Brain microvascular endothelial cell (primary cell): ENCODE data around the gene RAP1GAP.

Experiments used
- DNase-seq: peaks from one replicate; pipeline ENCODE4 v3.0.0-alpha.2; 2020
- H3K27ac ChIP-seq: fragments of 250-450 bp; sonication (Bioruptor Pico); 2 replicates; pipeline ENCODE4 v1.5.1; 2020; ENCODE audit warnings: mild to moderate bottlenecking, moderate library complexity
- H3K27me3 ChIP-seq: fragments of 250-450 bp; sonication (Bioruptor Pico); replicated peaks from 2 replicates; pipeline ENCODE4 v1.5.1; 2020; ENCODE audit warnings: mild to moderate bottlenecking
- H3K36me3 ChIP-seq: fragments of 250-450 bp; sonication (Bioruptor Pico); replicated peaks from 2 replicates; pipeline ENCODE4 v1.5.1; 2020; ENCODE audit warnings: mild to moderate bottlenecking
- H3K4me3 ChIP-seq: 2 replicates; pipeline ENCODE4 v1.5.1; 2011; ENCODE audit warnings: low read depth, mild to moderate bottlenecking, control low read depth, low read length, moderate library complexity
- in situ Hi-C: cut with HindIII; loops from 2 replicates; pipeline ENCODE4 v1.10.0; 2017; ENCODE audit warnings: low sequenced_read_pairs, low pct_ligation_motif_present
- TF ChIP-seq, protein P1 (sequence below): IDR thresholded peaks from 2 replicates; pipeline ENCODE4 v1.5.1; 2011; ENCODE audit warnings: low read depth, mild to moderate bottlenecking, moderate library complexity, low read length, control low read depth, inconsistent platforms; ENCODE audit errors: missing control alignments

Gene RAP1GAP

DNA sequence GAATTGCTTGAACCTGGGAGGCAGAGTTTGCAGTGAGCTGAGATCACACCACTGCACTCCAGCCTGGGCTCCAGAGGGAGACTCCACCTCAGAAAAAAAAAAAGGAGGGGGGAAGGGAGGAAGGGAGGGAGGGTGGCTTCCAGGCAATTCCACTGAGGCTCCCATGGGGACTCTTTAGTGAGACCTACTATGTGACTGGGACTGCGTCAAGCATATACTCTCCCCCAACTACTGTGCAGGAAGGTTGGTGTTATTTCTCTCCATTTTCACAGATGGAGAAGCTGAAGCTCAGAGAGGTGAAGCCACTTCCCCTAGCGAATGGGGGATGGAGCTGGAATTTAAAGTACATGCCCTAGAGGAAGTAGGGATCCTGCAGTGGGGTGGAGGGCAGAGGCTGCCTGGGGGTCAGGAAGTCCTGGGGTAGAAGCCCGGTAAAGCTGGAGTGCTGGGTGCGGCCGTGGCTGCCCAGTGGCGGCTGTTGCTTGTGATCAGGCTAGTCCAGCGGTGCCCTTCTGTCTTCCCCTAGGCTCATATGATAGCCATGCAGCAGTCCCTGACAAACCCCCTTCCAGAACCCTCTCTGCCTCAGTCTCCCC, 40.3 kb downstream of the RAP1GAP start:
- Histone ChIP-seq H3K36me3 (no peaks in the 10 kb centered on the region), H3K4me3 (no peak overlapping the region), H3K27ac (no peak overlapping the region), H3K27me3 (peaks cover 9% of the 10 kb centered on the region)
- in situ Hi-C loops, result no loop called here
- TF ChIP-seq, protein P1, sequence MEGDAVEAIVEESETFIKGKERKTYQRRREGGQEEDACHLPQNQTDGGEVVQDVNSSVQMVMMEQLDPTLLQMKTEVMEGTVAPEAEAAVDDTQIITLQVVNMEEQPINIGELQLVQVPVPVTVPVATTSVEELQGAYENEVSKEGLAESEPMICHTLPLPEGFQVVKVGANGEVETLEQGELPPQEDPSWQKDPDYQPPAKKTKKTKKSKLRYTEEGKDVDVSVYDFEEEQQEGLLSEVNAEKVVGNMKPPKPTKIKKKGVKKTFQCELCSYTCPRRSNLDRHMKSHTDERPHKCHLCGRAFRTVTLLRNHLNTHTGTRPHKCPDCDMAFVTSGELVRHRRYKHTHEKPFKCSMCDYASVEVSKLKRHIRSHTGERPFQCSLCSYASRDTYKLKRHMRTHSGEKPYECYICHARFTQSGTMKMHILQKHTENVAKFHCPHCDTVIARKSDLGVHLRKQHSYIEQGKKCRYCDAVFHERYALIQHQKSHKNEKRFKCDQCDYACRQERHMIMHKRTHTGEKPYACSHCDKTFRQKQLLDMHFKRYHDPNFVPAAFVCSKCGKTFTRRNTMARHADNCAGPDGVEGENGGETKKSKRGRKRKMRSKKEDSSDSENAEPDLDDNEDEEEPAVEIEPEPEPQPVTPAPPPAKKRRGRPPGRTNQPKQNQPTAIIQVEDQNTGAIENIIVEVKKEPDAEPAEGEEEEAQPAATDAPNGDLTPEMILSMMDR, result no peak
- DNase-seq, result no peak

DNA sequence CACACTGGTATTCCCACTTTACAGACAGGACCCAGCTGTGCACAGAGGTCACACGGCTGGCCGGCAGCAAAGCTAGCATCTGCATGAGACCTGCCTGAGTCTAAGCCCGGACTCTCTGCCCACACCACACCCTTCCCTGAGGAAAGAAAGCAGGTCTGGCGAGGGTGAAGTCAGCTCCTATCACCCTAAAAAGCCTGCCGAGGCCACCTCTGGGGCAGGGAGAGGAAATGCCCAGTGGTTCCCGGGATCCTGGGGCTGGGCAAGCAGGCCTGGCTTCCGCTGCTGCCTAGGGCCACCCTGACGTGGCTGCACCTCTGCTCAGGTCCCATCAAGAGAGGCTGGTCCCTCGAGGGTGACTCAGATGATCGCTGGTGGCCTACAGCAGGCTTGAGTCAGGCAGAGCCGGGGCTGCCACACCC, 42.2 kb downstream of the RAP1GAP start:
- in situ Hi-C loops, result no loop called here
- Histone ChIP-seq H3K27me3 (peaks cover 12% of the 10 kb centered on the region), H3K36me3 (no peaks in the 10 kb centered on the region), H3K4me3 (no peak overlapping the region), H3K27ac (no peak overlapping the region)
- DNase-seq, result no peak
- TF ChIP-seq, protein P1, result no peak

DNA sequence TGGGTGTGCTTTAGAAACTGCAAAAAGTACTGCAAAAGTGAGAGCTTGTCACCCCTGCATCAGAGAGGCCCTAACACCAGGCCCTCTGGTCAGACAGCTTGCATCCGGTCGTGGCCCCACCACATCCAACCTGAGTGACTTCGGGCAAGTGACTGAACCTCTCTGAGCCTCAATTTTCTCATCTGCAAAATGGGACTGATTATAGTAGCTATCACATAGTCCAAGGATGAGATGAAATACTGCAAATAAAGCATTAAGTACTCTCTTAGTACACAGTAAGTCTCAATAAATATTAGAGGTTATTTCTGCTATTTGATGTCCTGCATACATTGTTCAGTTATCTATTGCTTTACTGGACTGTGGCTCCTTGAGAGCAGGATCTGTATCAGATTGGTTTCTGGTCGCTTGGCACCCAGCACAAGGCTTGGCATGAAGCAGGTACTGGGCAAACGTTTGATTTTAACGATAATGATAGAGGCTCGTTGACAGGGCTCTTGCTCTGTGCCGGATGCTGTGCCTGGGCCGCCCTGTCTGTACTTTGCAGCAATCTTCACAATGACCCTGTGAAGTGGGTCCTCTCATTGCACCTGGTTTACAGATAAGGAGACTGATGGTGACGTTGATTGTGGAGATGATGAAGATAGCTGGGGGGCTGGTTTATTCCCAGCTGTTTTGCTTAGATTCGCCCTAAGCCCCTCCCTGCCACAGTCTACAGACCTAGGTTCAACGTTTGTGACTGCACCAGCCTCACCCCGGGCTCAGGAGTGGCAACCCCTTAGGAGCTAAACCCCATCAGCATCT, 43.6 kb downstream of the RAP1GAP start:
- Histone ChIP-seq H3K27me3 (peaks cover 19% of the 10 kb centered on the region), H3K36me3 (no peaks in the 10 kb centered on the region), H3K27ac (no peak overlapping the region), H3K4me3 (no peak overlapping the region)
- TF ChIP-seq, protein P1, result no peak
- no peak for DNase-seq
- in situ Hi-C loops, result no loop called here

DNA sequence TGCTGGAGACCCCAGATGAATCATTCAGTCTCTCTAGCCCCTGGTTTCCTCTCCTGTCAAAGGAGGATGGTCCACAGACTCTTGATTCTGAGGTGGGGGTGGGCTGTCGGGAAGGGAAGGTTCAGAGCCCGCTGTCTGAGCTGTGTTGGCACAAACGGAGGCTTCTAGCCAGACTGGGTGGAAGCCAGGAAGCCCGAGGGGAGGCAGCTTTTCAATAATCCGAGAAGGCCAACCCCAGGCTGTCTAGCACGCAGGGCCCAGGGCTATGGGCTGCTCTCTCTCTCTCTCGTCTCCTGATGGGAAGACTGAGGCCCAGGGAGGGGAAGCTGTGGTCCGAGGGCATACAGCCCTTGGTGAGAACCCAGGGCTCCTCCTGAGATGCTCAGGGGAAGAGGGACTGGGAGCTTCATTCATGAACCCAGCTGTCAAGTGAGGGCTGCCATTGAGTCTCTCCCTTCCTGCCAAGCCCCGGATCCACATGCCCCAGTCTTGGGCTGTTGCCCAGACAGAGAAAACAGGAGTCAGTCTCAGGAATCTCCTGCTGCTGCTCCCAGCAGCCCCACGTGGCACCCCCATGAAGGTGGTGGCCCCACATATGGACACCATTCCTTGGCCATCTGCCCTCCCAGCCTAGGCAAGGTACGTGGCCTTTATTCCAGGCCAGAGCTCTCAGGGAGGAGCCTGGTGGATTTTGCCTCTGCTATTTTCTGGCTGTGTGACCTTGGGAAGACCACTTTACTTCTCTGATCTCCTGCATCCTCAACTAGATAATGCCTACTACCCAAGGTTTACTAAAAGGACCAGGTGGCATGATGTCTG, 44.4 kb downstream of the RAP1GAP start:
- H3K27ac ChIP-seq, result no peak overlapping the region
- H3K36me3 ChIP-seq, result no peaks in the 10 kb centered on the region
- in situ Hi-C loops, result no loop called here
- peaks cover 21% of the 10 kb centered on the region for H3K27me3 ChIP-seq
- TF ChIP-seq, protein P1, result no peak
- DNase-seq, result no peak
- no peak overlapping the region for H3K4me3 ChIP-seq

DNA sequence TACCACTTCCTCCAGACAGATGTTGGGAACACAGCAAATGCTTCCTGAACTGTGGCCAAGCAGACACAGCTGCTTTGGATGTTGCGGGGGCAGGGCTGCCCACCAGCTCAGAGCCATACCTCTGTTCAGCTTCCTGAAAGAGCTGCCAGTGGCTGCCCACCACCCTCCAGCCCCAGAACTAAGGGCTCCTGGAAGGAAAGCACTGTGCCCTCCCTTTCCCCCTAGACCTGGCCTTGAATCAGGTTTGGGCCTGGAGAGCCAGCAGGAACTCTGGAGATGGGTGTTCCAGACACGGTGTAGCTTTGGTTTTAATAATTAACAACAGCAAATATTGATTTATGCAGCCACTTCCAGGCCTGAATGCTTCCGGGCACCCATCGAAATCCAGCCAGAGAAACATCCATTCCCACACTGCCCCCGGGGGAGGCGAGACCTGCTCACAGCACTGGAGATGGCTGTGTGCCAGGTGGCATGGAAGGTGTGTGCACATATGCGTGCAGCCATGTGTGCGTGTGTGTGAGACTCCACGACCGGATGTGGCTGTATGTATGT, 45.7 kb downstream of the RAP1GAP start:
- no peaks in the 10 kb centered on the region for H3K36me3 ChIP-seq
- in situ Hi-C loops, result no loop called here
- no peak for DNase-seq
- H3K4me3 ChIP-seq, result no peak overlapping the region
- peaks cover 17% of the 10 kb centered on the region for H3K27me3 ChIP-seq
- H3K27ac ChIP-seq, result no peak overlapping the region
- TF ChIP-seq, protein P1, result no peak
